HEK293 (cell line): ENCODE measurements around the gene RXRG.

Experiments used
- CTCF ChIA-PET: fragments of 350-600 bp; formaldehyde crosslinking; extraction: SDS; loops from one replicate; lab custom pipeline; 2021; ENCODE audit warnings: antibody characterized with exemption; lab: Yijun Ruan, JAX
- POLR2A ChIA-PET: fragments of 300-600 bp; formaldehyde crosslinking; extraction: SDS; loops from one replicate; lab custom pipeline; 2020; ENCODE audit warnings: antibody characterized with exemption, inconsistent platforms; lab: Yijun Ruan, JAX
- H3K27ac ChIP-seq: fragments of 200-500 bp; sonication (Bioruptor generic); 2 replicates; pipeline ENCODE4 v1.5.1; 2014; ENCODE audit warnings: low read depth, low read length, control low read depth, inconsistent platforms; ENCODE audit errors: extremely low read depth
- H3K36me3 ChIP-seq, 2 experiments: fragments of 200-500 bp in 1 of 2; sonication (Bioruptor generic) in 1 of 2; 1 replicate in 1 of 2; 2 replicates in 1 of 2; pipeline ENCODE4 v1.5.1; 2014 to 2017; ENCODE audit warnings: inconsistent platforms in 2 of 2, low read length in 2 of 2; ENCODE audit not compliant: control insufficient read depth in 2 of 2, insufficient read depth in 1 of 2
- H3K4me1 ChIP-seq: fragments of 200-500 bp; sonication (Bioruptor generic); 2 replicates; pipeline ENCODE4 v1.5.1; 2014; ENCODE audit warnings: mild to moderate bottlenecking, low read length, inconsistent platforms; ENCODE audit not compliant: control insufficient read depth, insufficient read depth
- H3K4me3 ChIP-seq: 2 replicates; pipeline ENCODE4 v1.5.1; 2011; ENCODE audit warnings: low read depth, mild to moderate bottlenecking, control low read depth, low read length, moderate library complexity
- H3K9me3 ChIP-seq: fragments of 200-500 bp; sonication (Bioruptor generic); 2 replicates; pipeline ENCODE4 v1.5.1; 2014; ENCODE audit warnings: low read depth, low read length, inconsistent platforms; ENCODE audit not compliant: control insufficient read depth, insufficient read depth
- GLIS1 ChIP-seq: fragments of 450-650 bp; formaldehyde crosslinking; IDR thresholded peaks from 2 replicates; pipeline ENCODE4 v1.5.1; 2016; ENCODE audit warnings: missing biosample characterization, missing genetic modification characterization
- HOXC10 ChIP-seq: sonication (generic); formaldehyde crosslinking; IDR thresholded peaks from 2 replicates; pipeline ENCODE4 v1.8.1; 2023; ENCODE audit warnings: mild to moderate bottlenecking, missing genetic modification reagents
- KLF10 ChIP-seq: fragments of 450-650 bp; IDR thresholded peaks from 2 replicates; pipeline ENCODE4 v1.5.1; 2018; ENCODE audit warnings: missing biosample characterization, mild to moderate bottlenecking, missing genetic modification characterization
- PRDM2 ChIP-seq: fragments of 450-650 bp; formaldehyde crosslinking; IDR thresholded peaks from 2 replicates; pipeline ENCODE4 v1.5.1; 2016; ENCODE audit warnings: missing biosample characterization, missing genetic modification characterization, borderline replicate concordance
- ZNF121 ChIP-seq: fragments of 450-650 bp; formaldehyde crosslinking; IDR thresholded peaks from 2 replicates; pipeline ENCODE4 v1.5.1; 2016; ENCODE audit warnings: missing biosample characterization, missing genetic modification characterization
- ZNF184 ChIP-seq: fragments of 450-650 bp; IDR thresholded peaks from 2 replicates; pipeline ENCODE4 v1.5.1; 2018; ENCODE audit warnings: missing biosample characterization, mild to moderate bottlenecking, missing genetic modification characterization
- ZNF223 ChIP-seq: fragments of 450-650 bp; formaldehyde crosslinking; IDR thresholded peaks from 2 replicates; pipeline ENCODE4 v1.5.1; 2016; ENCODE audit warnings: missing biosample characterization, missing genetic modification characterization
- ZNF37A ChIP-seq: fragments of 450-650 bp; IDR thresholded peaks from 2 replicates; pipeline ENCODE4 v1.5.1; 2018; ENCODE audit warnings: missing biosample characterization, missing genetic modification characterization
- ZNF394 ChIP-seq: fragments of 450-650 bp; formaldehyde crosslinking; IDR thresholded peaks from 2 replicates; pipeline ENCODE4 v1.5.1; 2016; ENCODE audit warnings: missing biosample characterization, missing genetic modification characterization, mild to moderate bottlenecking, moderate library complexity, borderline replicate concordance
- ZNF398 ChIP-seq: fragments of 450-650 bp; formaldehyde crosslinking; IDR thresholded peaks from 2 replicates; pipeline ENCODE4 v1.5.1; 2017; ENCODE audit warnings: missing biosample characterization, missing genetic modification characterization
- ZNF48 ChIP-seq: fragments of 450-650 bp; formaldehyde crosslinking; IDR thresholded peaks from 2 replicates; pipeline ENCODE4 v1.5.1; 2016; ENCODE audit warnings: missing biosample characterization, missing genetic modification characterization
- ZNF501 ChIP-seq: fragments of 450-650 bp; formaldehyde crosslinking; IDR thresholded peaks from 2 replicates; pipeline ENCODE4 v1.5.1; 2016; ENCODE audit warnings: missing biosample characterization, missing genetic modification characterization
- ZNF510 ChIP-seq: fragments of 450-650 bp; formaldehyde crosslinking; IDR thresholded peaks from 2 replicates; pipeline ENCODE4 v1.5.1; 2018; ENCODE audit warnings: mild to moderate bottlenecking, missing genetic modification characterization, missing biosample characterization; ENCODE audit not compliant: insufficient replicate concordance
- ZNF514 ChIP-seq: fragments of 450-650 bp; formaldehyde crosslinking; IDR thresholded peaks from 2 replicates; pipeline ENCODE4 v1.5.1; 2016; ENCODE audit warnings: missing biosample characterization, missing genetic modification characterization
- ZNF571 ChIP-seq: fragments of 450-650 bp; formaldehyde crosslinking; IDR thresholded peaks from 2 replicates; pipeline ENCODE4 v1.5.0; 2017; ENCODE audit warnings: missing biosample characterization, missing genetic modification characterization
- ZNF600 ChIP-seq: fragments of 450-650 bp; formaldehyde crosslinking; IDR thresholded peaks from 2 replicates; pipeline ENCODE4 v1.5.1; 2016; ENCODE audit warnings: missing biosample characterization, missing genetic modification characterization
- ZNF785 ChIP-seq: fragments of 450-650 bp; formaldehyde crosslinking; IDR thresholded peaks from 2 replicates; pipeline ENCODE4 v1.5.1; 2016; ENCODE audit warnings: missing biosample characterization, missing genetic modification characterization
- ZNF830 ChIP-seq: fragments of 450-650 bp; IDR thresholded peaks from 2 replicates; pipeline ENCODE4 v1.5.0; 2018; ENCODE audit warnings: missing biosample characterization, missing genetic modification characterization, low read depth, mild to moderate bottlenecking, moderate library complexity
- TF ChIP-seq, protein P1 (sequence below): fragments of 450-650 bp; formaldehyde crosslinking; IDR thresholded peaks from 2 replicates; pipeline ENCODE4 v1.5.1; 2017; ENCODE audit warnings: missing biosample characterization, mild to moderate bottlenecking, missing genetic modification characterization, moderate library complexity

Gene RXRG

DNA sequence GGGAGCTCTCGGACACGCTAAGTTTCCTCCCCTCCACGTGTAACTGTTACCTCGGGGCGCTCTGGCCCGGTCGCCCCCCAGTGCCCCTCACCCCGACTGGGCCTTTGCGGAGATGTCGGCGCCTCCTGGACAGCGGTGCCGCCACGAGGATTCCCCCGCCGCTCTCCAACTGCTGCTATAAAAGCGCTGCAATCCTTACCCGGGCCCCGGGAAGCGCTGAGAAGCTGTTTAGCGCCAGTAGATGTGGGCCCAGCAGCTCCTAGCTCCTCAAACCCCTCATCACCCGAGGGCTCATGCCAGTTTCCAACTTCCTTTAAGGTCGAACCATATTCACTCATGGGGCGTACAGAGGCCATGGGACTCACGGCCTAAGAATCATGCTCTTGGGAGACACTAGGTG, 88.0 kb downstream of the RXRG start:
- H3K27ac ChIP-seq = no peak overlapping the region
- no peaks in the 10 kb centered on the region for H3K36me3 ChIP-seq
- CTCF ChIA-PET = interaction anchor here (0.6 to 1.9 kb wide), 3 partner anchors 10 to 236 kb away, joined by 4 to 5 read pairs (median 4); no protein-coding TSS in a partner anchor
- no peak overlapping the region for H3K4me3 ChIP-seq
- no peaks in the 10 kb centered on the region for H3K4me1 ChIP-seq
- no peaks in the 10 kb centered on the region for H3K9me3 ChIP-seq
- TF ChIP-seq ZNF600 = no peak
- no peak for TF ChIP-seq ZNF121 (tag by site-specific recombination)
- TF ChIP-seq ZNF510 = no peak
- TF ChIP-seq ZNF394 (tag by site-specific recombination) = no peak
- no peak for TF ChIP-seq ZNF830 (tag by site-specific recombination)
- TF ChIP-seq GLIS1 (tag by site-specific recombination) = no peak
- TF ChIP-seq, protein P1, sequence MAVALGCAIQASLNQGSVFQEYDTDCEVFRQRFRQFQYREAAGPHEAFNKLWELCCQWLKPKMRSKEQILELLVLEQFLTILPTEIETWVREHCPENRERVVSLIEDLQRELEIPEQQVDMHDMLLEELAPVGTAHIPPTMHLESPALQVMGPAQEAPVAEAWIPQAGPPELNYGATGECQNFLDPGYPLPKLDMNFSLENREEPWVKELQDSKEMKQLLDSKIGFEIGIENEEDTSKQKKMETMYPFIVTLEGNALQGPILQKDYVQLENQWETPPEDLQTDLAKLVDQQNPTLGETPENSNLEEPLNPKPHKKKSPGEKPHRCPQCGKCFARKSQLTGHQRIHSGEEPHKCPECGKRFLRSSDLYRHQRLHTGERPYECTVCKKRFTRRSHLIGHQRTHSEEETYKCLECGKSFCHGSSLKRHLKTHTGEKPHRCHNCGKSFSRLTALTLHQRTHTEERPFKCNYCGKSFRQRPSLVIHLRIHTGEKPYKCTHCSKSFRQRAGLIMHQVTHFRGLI = no peak
- TF ChIP-seq, all 188 proteins: peak for 0
- POLR2A ChIA-PET = no interaction called here

- H3K4me1 ChIP-seq = no peaks in the 10 kb centered on the region
- TF ChIP-seq PRDM2 (no peak), ZNF48 (tag by site-specific recombination) (no peak), ZNF501 (tag by site-specific recombination) (no peak), ZNF37A (tag by site-specific recombination) (no peak), ZNF398 (tag by site-specific recombination) (no peak), ZNF785 (tag by site-specific recombination) (no peak), ZNF514 (tag by site-specific recombination) (no peak), ZNF571 (tag by site-specific recombination) (no peak), HOXC10 (CRISPR knock-in tag) (no peak), ZNF223 (tag by site-specific recombination) (no peak), ZNF184 (tag by site-specific recombination) (no peak), KLF10 (tag by site-specific recombination) (no peak)
- no peaks in the 10 kb centered on the region for H3K36me3 ChIP-seq
- H3K27ac ChIP-seq = no peak within 1 kb of the TSS
- ChIA-PET POLR2A (no interaction called here), CTCF (interaction anchor here (0.6 to 1.9 kb wide), 4 partner anchors 11 to 236 kb away, joined by 3 to 5 read pairs (median 4); no protein-coding TSS in a partner anchor)
- H3K4me3 ChIP-seq = peak within 1 kb of the TSS; percentile 17
- H3K9me3 ChIP-seq = no peaks in the 10 kb centered on the region
Observed at GRCh38 chr1:165355977-165356811, 88.7 kb downstream of the RXRG start, which contains the start of gene LMX1A. LMX1A (minus strand) TSS chr1:165356715; CDS start chr1:165355559, 1,156 bp downstream.
